ENCODE data around the gene ZNF160. TPM values are rescaled to one million over a fixed set of nuclear protein-coding genes. Genes with fewer than 3 reads are reported as not detected.

The ZNF160 gene
- total and polyA plus RNA-seq, 2 experiments from 2014 or later: 23.5 to 52.5 TPM

GRCh38 chr19:53088091-53088490 is 15.1 kb downstream of the ZNF160 start:
- no peak overlapping the region for H3K4me3 ChIP-seq
- H3K27ac ChIP-seq: no peak overlapping the region
- no peaks in the 10 kb centered on the region for H3K9me3 ChIP-seq (ENCODE audit: low read depth)
- no peak overlapping the region for H2AFZ ChIP-seq
- H3K9me2 ChIP-seq (replicated peaks; ENCODE audit: insufficient read depth): no peaks in the 10 kb centered on the region
- H3K4me1 ChIP-seq (ENCODE audit: insufficient read depth): no peaks in the 10 kb centered on the region
- no peaks in the 10 kb centered on the region for H3K27me3 ChIP-seq
- TF ChIP-seq CTCF (IDR thresholded peaks at IDR 0.05; ENCODE audit: poor library complexity): no peak
- no peak for TF ChIP-seq EZH2 (IDR thresholded peaks at IDR 0.05; ENCODE audit: borderline replicate concordance)
- TF ChIP-seq EZH2phosphoT487 (IDR thresholded peaks at IDR 0.05; ENCODE audit: low read depth, severe bottlenecking, unreplicated experiment): no peak
- no peak overlapping the region for H3K4me2 ChIP-seq
- no peak for DNase-seq (ENCODE audit: low spot score)
- H3K36me3 ChIP-seq (replicated peaks; ENCODE audit: insufficient read depth, low read depth): no peaks in the 10 kb centered on the region
- H4K20me1 ChIP-seq (ENCODE audit: insufficient read depth, poor library complexity, severe bottlenecking): no peaks in the 10 kb centered on the region
- WGBS (ENCODE audit: low lambda C conversion rate, missing lambda C conversion rate): 84% methylated on average over 6 of the region's 6 CpGs
- H3K79me2 ChIP-seq: peaks cover 45% of the 10 kb centered on the region

GRCh38 chr19:53086949-53087348 is 16.3 kb downstream of the ZNF160 start:
- H3K4me2 ChIP-seq: no peak overlapping the region
- no peaks in the 10 kb centered on the region for H3K9me2 ChIP-seq (replicated peaks; ENCODE audit: insufficient read depth)
- H3K27ac ChIP-seq: no peak overlapping the region
- no peaks in the 10 kb centered on the region for H3K36me3 ChIP-seq (replicated peaks; ENCODE audit: insufficient read depth, low read depth)
- H3K9me3 ChIP-seq (ENCODE audit: low read depth): peaks cover under 1% of the 10 kb centered on the region
- no peaks in the 10 kb centered on the region for H3K27me3 ChIP-seq
- H3K4me1 ChIP-seq (ENCODE audit: insufficient read depth): no peaks in the 10 kb centered on the region
- 88% methylated on average over 5 of the region's 5 CpGs for WGBS (ENCODE audit: low lambda C conversion rate, missing lambda C conversion rate)
- H4K20me1 ChIP-seq (ENCODE audit: insufficient read depth, poor library complexity, severe bottlenecking): no peaks in the 10 kb centered on the region
- H3K4me3 ChIP-seq: no peak overlapping the region
- peaks cover 44% of the 10 kb centered on the region for H3K79me2 ChIP-seq
- DNase-seq (ENCODE audit: low spot score): no peak
- H2AFZ ChIP-seq: no peak overlapping the region
- TF ChIP-seq CTCF (IDR thresholded peaks at IDR 0.05; ENCODE audit: poor library complexity): no peak
- TF ChIP-seq EZH2phosphoT487 (IDR thresholded peaks at IDR 0.05; ENCODE audit: low read depth, severe bottlenecking, unreplicated experiment): no peak
- no peak for TF ChIP-seq EZH2 (IDR thresholded peaks at IDR 0.05; ENCODE audit: borderline replicate concordance)

GRCh38 chr19:53085496-53085895 is 17.7 kb downstream of the ZNF160 start:
- Histone ChIP-seq H2AFZ (no peak overlapping the region), H3K27me3 (no peaks in the 10 kb centered on the region), H3K4me2 (no peak overlapping the region), H3K9me3 (ENCODE audit: low read depth) (peaks cover 13% of the 10 kb centered on the region), H4K20me1 (ENCODE audit: insufficient read depth, poor library complexity, severe bottlenecking) (peaks cover 2% of the 10 kb centered on the region), H3K27ac (no peak overlapping the region), H3K4me1 (ENCODE audit: insufficient read depth) (no peaks in the 10 kb centered on the region), H3K79me2 (peaks cover 44% of the 10 kb centered on the region), H3K9me2 (replicated peaks; ENCODE audit: insufficient read depth) (no peaks in the 10 kb centered on the region), H3K4me3 (no peak overlapping the region), H3K36me3 (replicated peaks; ENCODE audit: insufficient read depth, low read depth) (no peaks in the 10 kb centered on the region)
- TF ChIP-seq EZH2phosphoT487 (IDR thresholded peaks at IDR 0.05; ENCODE audit: low read depth, severe bottlenecking, unreplicated experiment) (no peak), CTCF (IDR thresholded peaks at IDR 0.05; ENCODE audit: poor library complexity) (no peak), EZH2 (IDR thresholded peaks at IDR 0.05; ENCODE audit: borderline replicate concordance) (no peak)
- no peak for DNase-seq (ENCODE audit: low spot score)
- WGBS (ENCODE audit: low lambda C conversion rate, missing lambda C conversion rate): 95% methylated on average over 7 of the region's 7 CpGs

GRCh38 chr19:53082929-53083328 is 20.3 kb downstream of the ZNF160 start:
- no peak for DNase-seq (ENCODE audit: low spot score)
- H3K4me2 ChIP-seq: no peak overlapping the region
- H2AFZ ChIP-seq: no peak overlapping the region
- no peaks in the 10 kb centered on the region for H3K4me1 ChIP-seq (ENCODE audit: insufficient read depth)
- H3K9me2 ChIP-seq (replicated peaks; ENCODE audit: insufficient read depth): no peaks in the 10 kb centered on the region
- TF ChIP-seq CTCF (IDR thresholded peaks at IDR 0.05; ENCODE audit: poor library complexity) (no peak), EZH2 (IDR thresholded peaks at IDR 0.05; ENCODE audit: borderline replicate concordance) (no peak), EZH2phosphoT487 (IDR thresholded peaks at IDR 0.05; ENCODE audit: low read depth, severe bottlenecking, unreplicated experiment) (no peak)
- H3K36me3 ChIP-seq (replicated peaks; ENCODE audit: insufficient read depth, low read depth): no peaks in the 10 kb centered on the region
- H3K4me3 ChIP-seq: no peak overlapping the region
- peaks cover 3% of the 10 kb centered on the region for H4K20me1 ChIP-seq (ENCODE audit: insufficient read depth, poor library complexity, severe bottlenecking)
- peaks cover 40% of the 10 kb centered on the region for H3K79me2 ChIP-seq
- no peaks in the 10 kb centered on the region for H3K27me3 ChIP-seq
- no peak overlapping the region for H3K27ac ChIP-seq
- peaks cover 13% of the 10 kb centered on the region for H3K9me3 ChIP-seq (ENCODE audit: low read depth)
- 98% methylated on average over 3 of the region's 3 CpGs for WGBS (ENCODE audit: low lambda C conversion rate, missing lambda C conversion rate)
